ENCODE measurements around the gene TMEM63C.

Gene TMEM63C

DNA sequence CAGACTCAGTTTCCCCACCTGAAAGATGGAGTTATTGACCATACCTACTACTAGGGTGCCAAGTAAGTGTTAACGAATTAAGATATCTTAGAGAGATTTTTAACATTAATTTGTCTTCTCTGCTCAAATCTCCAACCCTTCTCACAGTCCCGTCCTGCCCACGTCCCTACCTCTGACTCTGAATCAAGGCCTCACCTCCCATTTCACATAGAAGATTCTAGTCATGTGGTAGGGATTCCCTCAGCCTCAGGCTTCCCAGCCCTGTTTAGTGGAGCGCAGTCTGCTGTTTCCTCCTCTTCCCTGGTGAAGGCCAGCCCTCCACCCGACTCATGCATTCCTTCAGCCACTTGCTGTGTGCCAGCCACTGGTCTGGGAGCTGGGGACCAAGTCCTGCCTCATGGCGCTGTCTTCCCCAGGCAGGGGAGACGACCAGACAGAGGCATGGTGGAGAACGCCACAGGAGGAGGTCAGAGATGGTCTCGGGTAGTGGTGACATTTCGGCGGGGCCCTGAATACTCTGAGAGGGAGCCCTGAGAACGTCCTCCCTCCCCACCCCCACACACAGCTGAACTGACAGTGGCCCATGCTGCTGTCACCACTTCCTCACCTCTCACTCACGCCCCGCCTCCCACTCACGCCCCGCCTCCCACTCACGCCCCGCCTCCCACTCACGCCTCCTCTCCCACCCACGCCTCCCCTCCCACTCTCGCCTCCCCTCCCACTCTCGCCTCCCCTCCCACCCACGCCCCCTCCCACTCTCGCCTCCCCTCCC is 38.8 kb downstream of the TMEM63C start:
- Histone ChIP-seq H3K4me1 (ENCODE audit: insufficient read depth, low read length, poor library complexity, severe bottlenecking) (no peaks in the 10 kb centered on the region), H3K4me3 (ENCODE audit: low read length, poor library complexity, severe bottlenecking) (no peak overlapping the region), H3K4me2 (ENCODE audit: low read depth, low read length, poor library complexity, severe bottlenecking) (no peak overlapping the region), H4K20me1 (ENCODE audit: insufficient read depth, low read length, poor library complexity, severe bottlenecking) (no peaks in the 10 kb centered on the region), H3F3A (ENCODE audit: low read depth) (no peaks in the 10 kb centered on the region), H3K27me3 (ENCODE audit: insufficient read depth, low read length, poor library complexity, severe bottlenecking) (no peaks in the 10 kb centered on the region), H3K9ac (ENCODE audit: low read depth, low read length, poor library complexity, severe bottlenecking) (no peak overlapping the region), H3K79me2 (ENCODE audit: insufficient read depth, low read length) (no peaks in the 10 kb centered on the region), H3K9me3 (ENCODE audit: insufficient read depth, low read depth, low read length) (no peaks in the 10 kb centered on the region), H3K36me3 (ENCODE audit: insufficient read depth, low read length) (no peaks in the 10 kb centered on the region), H3K9me2 (replicated peaks; ENCODE audit: low read depth, low read length) (no peaks in the 10 kb centered on the region), H2AFZ (ENCODE audit: low read length) (no peak overlapping the region)
- TF ChIP-seq CTCF (conservative IDR thresholded peaks at IDR 0.05; ENCODE audit: low read length) = no peak
- TF ChIP-seq EZH2phosphoT487 (IDR thresholded peaks at IDR 0.05; ENCODE audit: borderline replicate concordance) = no peak

- no peaks in the 10 kb centered on the region for H3K36me3 ChIP-seq (ENCODE audit: insufficient read depth, low read length)
- no peaks in the 10 kb centered on the region for H4K20me1 ChIP-seq (ENCODE audit: insufficient read depth, low read length, poor library complexity, severe bottlenecking)
- H2AFZ ChIP-seq (ENCODE audit: low read length) = no peak overlapping the region
- no peaks in the 10 kb centered on the region for H3K4me1 ChIP-seq (ENCODE audit: insufficient read depth, low read length, poor library complexity, severe bottlenecking)
- H3K4me3 ChIP-seq (ENCODE audit: low read length, poor library complexity, severe bottlenecking) = no peak overlapping the region
- H3K27me3 ChIP-seq (ENCODE audit: insufficient read depth, low read length, poor library complexity, severe bottlenecking) = no peaks in the 10 kb centered on the region
- TF ChIP-seq EZH2phosphoT487 (IDR thresholded peaks at IDR 0.05; ENCODE audit: borderline replicate concordance) (no peak), CTCF (conservative IDR thresholded peaks at IDR 0.05; ENCODE audit: low read length) (no peak)
- H3K9me3 ChIP-seq (ENCODE audit: insufficient read depth, low read depth, low read length) = no peaks in the 10 kb centered on the region
- no peak overlapping the region for H3K9ac ChIP-seq (ENCODE audit: low read depth, low read length, poor library complexity, severe bottlenecking)
- H3F3A ChIP-seq (ENCODE audit: low read depth) = no peaks in the 10 kb centered on the region
- no peak overlapping the region for H3K4me2 ChIP-seq (ENCODE audit: low read depth, low read length, poor library complexity, severe bottlenecking)
- H3K79me2 ChIP-seq (ENCODE audit: insufficient read depth, low read length) = no peaks in the 10 kb centered on the region
- no peaks in the 10 kb centered on the region for H3K9me2 ChIP-seq (replicated peaks; ENCODE audit: low read depth, low read length)
Measured at GRCh38 chr14:77221241-77221871, 39.8 kb downstream of the TMEM63C start.

DNA sequence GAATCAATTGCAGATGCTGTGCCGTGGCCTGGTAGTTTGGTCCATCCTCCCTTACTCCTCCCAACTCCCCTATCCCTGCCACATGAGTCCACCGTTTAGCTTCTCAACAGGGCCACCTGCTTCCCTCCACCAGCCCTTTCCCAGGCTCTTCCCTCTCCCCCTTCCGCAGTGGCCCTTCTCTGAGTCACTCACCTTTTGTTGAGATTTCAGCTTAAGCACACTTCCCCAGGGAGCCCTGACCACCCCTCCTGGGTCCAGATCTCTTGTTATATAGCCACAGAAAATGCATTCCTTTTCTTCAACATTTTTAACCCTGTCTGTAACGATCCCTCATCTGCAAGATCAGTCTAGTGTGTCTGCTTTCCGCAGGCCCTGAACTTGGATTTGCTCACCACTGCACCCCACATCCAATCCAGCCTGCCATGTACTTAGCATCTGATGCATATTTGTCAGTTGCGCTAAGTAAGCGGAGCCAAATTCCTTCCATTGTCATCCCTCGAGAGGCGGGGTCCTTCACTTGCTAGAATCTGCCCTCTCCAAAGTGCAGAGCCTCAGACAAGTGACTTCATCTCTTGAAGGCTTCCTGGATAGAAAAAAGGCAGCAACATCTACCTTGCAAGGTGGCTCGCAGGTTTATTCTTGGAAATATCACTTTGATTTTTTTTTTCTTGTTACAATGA is 41.1 kb downstream of the TMEM63C start:
- no peaks in the 10 kb centered on the region for H3F3A ChIP-seq (ENCODE audit: low read depth)
- no peak overlapping the region for H3K4me2 ChIP-seq (ENCODE audit: low read depth, low read length, poor library complexity, severe bottlenecking)
- H3K9ac ChIP-seq (ENCODE audit: low read depth, low read length, poor library complexity, severe bottlenecking) = no peak overlapping the region
- no peaks in the 10 kb centered on the region for H3K27me3 ChIP-seq (ENCODE audit: insufficient read depth, low read length, poor library complexity, severe bottlenecking)
- TF ChIP-seq CTCF (conservative IDR thresholded peaks at IDR 0.05; ENCODE audit: low read length) = no peak
- no peaks in the 10 kb centered on the region for H3K9me2 ChIP-seq (replicated peaks; ENCODE audit: low read depth, low read length)
- no peaks in the 10 kb centered on the region for H4K20me1 ChIP-seq (ENCODE audit: insufficient read depth, low read length, poor library complexity, severe bottlenecking)
- H3K4me3 ChIP-seq (ENCODE audit: low read length, poor library complexity, severe bottlenecking) = no peak overlapping the region
- H3K9me3 ChIP-seq (ENCODE audit: insufficient read depth, low read depth, low read length) = no peaks in the 10 kb centered on the region
- no peaks in the 10 kb centered on the region for H3K79me2 ChIP-seq (ENCODE audit: insufficient read depth, low read length)
- no peak overlapping the region for H2AFZ ChIP-seq (ENCODE audit: low read length)
- no peaks in the 10 kb centered on the region for H3K4me1 ChIP-seq (ENCODE audit: insufficient read depth, low read length, poor library complexity, severe bottlenecking)
- H3K36me3 ChIP-seq (ENCODE audit: insufficient read depth, low read length) = no peaks in the 10 kb centered on the region
